HepG2 (cell line): ENCODE results near the gene ZNF48. TPM values are rescaled to one million over a fixed set of nuclear protein-coding genes. Genes with fewer than 3 reads are reported as not detected.

Experiments used
- ATAC-seq: fragments of 200-7000 bp; cut with Tn5 transposase; 3 replicates; pipeline ENCODE4 v1.9.1; 2020; ENCODE audit warnings: mild to moderate bottlenecking, moderate library complexity
- BruUV-seq: library from RNA; stranded (reverse); fragments of 400-500 nt; replicated peaks from 2 replicates; lab custom pipeline; 2021; lab: Mats Ljungman, UMichigan
- CTCF ChIA-PET: fragments of 300-600 bp; formaldehyde crosslinking; extraction: SDS; loops from one replicate; lab custom pipeline; 2021; ENCODE audit warnings: low total read pairs, inconsistent platforms, low intra/inter-chr PET ratio; lab: Yijun Ruan, JAX
- POLR2A ChIA-PET: fragments of 350-600 bp; sonication (Branson Sonifier 250); formaldehyde crosslinking; loops from one replicate; lab custom pipeline; 2020; ENCODE audit warnings: antibody characterized with exemption, inconsistent platforms; lab: Yijun Ruan, JAX
- DNase-seq: peaks from one replicate; pipeline ENCODE4 v3.0.0-alpha.2; 2015; ENCODE audit warnings: low spot score
- FAIRE-seq: peaks from 3 replicates; lab custom pipeline; 2011; peaks lifted over from hg19 to GRCh38; lab: Jason Lieb, UNC
- H2AFZ ChIP-seq: one replicate; pipeline ENCODE4 v1.6.1; 2011; ENCODE audit warnings: low read length, inconsistent platforms
- H3K27ac ChIP-seq: fragments of 300-600 bp; 3 replicates; pipeline ENCODE4 v1.8.0; 2011; ENCODE audit warnings: mixed run types, mild to moderate bottlenecking, mixed read lengths, low read length, inconsistent platforms; ENCODE audit not compliant: insufficient read depth; ENCODE audit errors: extremely low read length
- H3K27me3 ChIP-seq, 2 experiments: fragments of 200-600 bp in 1 of 2; 2 replicates in 1 of 2; 3 replicates in 1 of 2; pipeline versions ENCODE4 v1.6.0 to v1.8.0; 2011; ENCODE audit warnings: low read length in 2 of 2, mild to moderate bottlenecking in 2 of 2, moderate library complexity in 2 of 2, inconsistent platforms in 1 of 2; ENCODE audit not compliant: insufficient read depth in 2 of 2, control insufficient read depth in 1 of 2
- H3K36me3 ChIP-seq, 2 experiments: fragments of 200-600 bp in 1 of 2; replicated peaks in 1 of 2; 2 replicates in 1 of 2; 3 replicates in 1 of 2; pipeline versions ENCODE4 v1.5.1 to v1.8.0; 2011; ENCODE audit warnings: low read length in 2 of 2, inconsistent platforms in 1 of 2; ENCODE audit not compliant: insufficient read depth in 2 of 2, control insufficient read depth in 1 of 2
- H3K4me1 ChIP-seq: 2 replicates; pipeline ENCODE4 v1.5.1; 2012; ENCODE audit warnings: low read length, inconsistent platforms; ENCODE audit not compliant: insufficient read depth
- H3K4me2 ChIP-seq: 2 replicates; pipeline ENCODE4 v1.6.0; 2011; ENCODE audit warnings: low read depth, low read length, inconsistent platforms
- H3K4me3 ChIP-seq, 3 experiments: fragments of 200-600 bp in 1 of 3; sonication (generic), shearing (Covaris generic) in 1 of 3; replicated peaks in 1 of 3; 2 replicates each; pipeline ENCODE4 v1.5.1; 2011 to 2016; ENCODE audit warnings: low read length in 3 of 3, inconsistent platforms in 2 of 3, low read depth in 2 of 3, mild to moderate bottlenecking in 2 of 3, control low read depth in 1 of 3, mixed read lengths in 1 of 3; ENCODE audit not compliant: insufficient read depth in 1 of 3
- H3K79me2 ChIP-seq: one replicate; pipeline ENCODE4 v1.6.1; 2011; ENCODE audit warnings: low read length, inconsistent platforms; ENCODE audit not compliant: insufficient read depth
- H3K9ac ChIP-seq: 2 replicates; pipeline ENCODE4 v1.6.0; 2011; ENCODE audit warnings: mild to moderate bottlenecking, low read depth, low read length, inconsistent platforms; ENCODE audit not compliant: insufficient read depth
- H3K9me3 ChIP-seq: 2 replicates; pipeline ENCODE4 v1.5.1; 2012; ENCODE audit warnings: mild to moderate bottlenecking, low read length
- H4K20me1 ChIP-seq: 2 replicates; pipeline ENCODE4 v1.6.0; 2011; ENCODE audit warnings: inconsistent platforms, mild to moderate bottlenecking, low read length, moderate library complexity; ENCODE audit not compliant: insufficient read depth
- BRCA1 ChIP-seq: sonication (generic); formaldehyde crosslinking; IDR thresholded peaks from 2 replicates; pipeline ENCODE4 v1.4.0; 2020; ENCODE audit warnings: missing genetic modification reagents
- CENPBD1 ChIP-seq: sonication (generic); formaldehyde crosslinking; IDR thresholded peaks from 2 replicates; pipeline ENCODE4 v1.8.0; 2022; ENCODE audit warnings: missing genetic modification reagents, low read depth, mild to moderate bottlenecking, borderline replicate concordance
- GLMP ChIP-seq: sonication (generic); formaldehyde crosslinking; IDR thresholded peaks from 2 replicates; pipeline ENCODE4 v1.9.0; 2021; ENCODE audit warnings: missing genetic modification reagents, mild to moderate bottlenecking, borderline replicate concordance
- IRF1 ChIP-seq: sonication (generic); formaldehyde crosslinking; IDR thresholded peaks from 2 replicates; pipeline ENCODE4 v1.4.0; 2020; ENCODE audit warnings: low read depth, mild to moderate bottlenecking, missing genetic modification reagents
- IRX3 ChIP-seq: sonication (generic); formaldehyde crosslinking; IDR thresholded peaks from 2 replicates; pipeline ENCODE4 v1.8.1; 2023; ENCODE audit warnings: mild to moderate bottlenecking, low read depth, missing genetic modification reagents, borderline replicate concordance
- NFYC ChIP-seq: IDR thresholded peaks from 2 replicates; pipeline ENCODE4 v1.6.1; 2016; ENCODE audit warnings: missing genetic modification reagents, missing compliant biosample characterization
- PAF1 ChIP-seq: IDR thresholded peaks from 2 replicates; pipeline ENCODE4 v1.6.1; 2016; ENCODE audit warnings: missing genetic modification reagents, missing compliant biosample characterization
- POLR2AphosphoS5 ChIP-seq: IDR thresholded peaks from 2 replicates; pipeline ENCODE4 v1.6.1; 2012; ENCODE audit warnings: low read depth, low read length
- SP1 ChIP-seq, 2 experiments: fragments of 450-650 bp in 1 of 2; sonication (generic) in 1 of 2; formaldehyde crosslinking in 1 of 2; IDR thresholded peaks; 2 replicates each; pipeline versions ENCODE4 v1.4.0 to v1.6.1; 2016 to 2020; ENCODE audit warnings: missing genetic modification reagents in 1 of 2
- SRSF4 ChIP-seq: fragments of 200-400 bp; formaldehyde crosslinking; IDR thresholded peaks from one replicate; pipeline ENCODE4 v1.6.1; 2018; ENCODE audit warnings: mild to moderate bottlenecking, low read depth, low read length, moderate library complexity; ENCODE audit not compliant: poor library complexity, severe bottlenecking
- TAF15 ChIP-seq: fragments of 200-400 bp; formaldehyde crosslinking; IDR thresholded peaks from one replicate; pipeline ENCODE4 v1.6.1; 2018; ENCODE audit warnings: mild to moderate bottlenecking, low read depth, low read length; ENCODE audit not compliant: poor library complexity, severe bottlenecking
- TEF ChIP-seq: sonication (generic); formaldehyde crosslinking; IDR thresholded peaks from 2 replicates; pipeline ENCODE4 v1.5.0; 2020; ENCODE audit warnings: missing genetic modification reagents
- ZBTB42 ChIP-seq: sonication (generic); formaldehyde crosslinking; IDR thresholded peaks from 2 replicates; pipeline ENCODE4 v1.5.0; 2020; ENCODE audit warnings: mild to moderate bottlenecking, missing genetic modification reagents
- ZFP62 ChIP-seq: sonication (generic); formaldehyde crosslinking; IDR thresholded peaks from 2 replicates; pipeline ENCODE4 v1.4.0; 2020; ENCODE audit warnings: missing genetic modification reagents
- ZMAT3 ChIP-seq: sonication (generic); formaldehyde crosslinking; conservative IDR thresholded peaks from 2 replicates; pipeline ENCODE4 v1.7.0; 2021; ENCODE audit warnings: missing genetic modification reagents
- ZNF205 ChIP-seq: IDR thresholded peaks from 2 replicates; pipeline ENCODE4 v1.6.1; 2018; ENCODE audit warnings: missing biosample characterization, missing genetic modification reagents
- ZNF317 ChIP-seq: sonication (generic); formaldehyde crosslinking; IDR thresholded peaks from 2 replicates; pipeline ENCODE4 v1.5.0; 2020; ENCODE audit warnings: mild to moderate bottlenecking, missing genetic modification reagents
- ZNF468 ChIP-seq: sonication (generic); formaldehyde crosslinking; IDR thresholded peaks from 2 replicates; pipeline ENCODE4 v1.8.0; 2022; ENCODE audit warnings: mild to moderate bottlenecking, moderate library complexity, missing genetic modification reagents
- ZNF709 ChIP-seq: sonication (generic); formaldehyde crosslinking; IDR thresholded peaks from 2 replicates; pipeline ENCODE4 v1.5.0; 2020; ENCODE audit warnings: mild to moderate bottlenecking, missing genetic modification reagents
- ZNF740 ChIP-seq: sonication (generic); formaldehyde crosslinking; IDR thresholded peaks from 2 replicates; pipeline ENCODE4 v1.4.0; 2020; ENCODE audit warnings: missing genetic modification reagents
- ZNF83 ChIP-seq: sonication (generic); formaldehyde crosslinking; IDR thresholded peaks from 2 replicates; pipeline ENCODE4 v1.4.0; 2020; ENCODE audit warnings: missing genetic modification reagents, mild to moderate bottlenecking, borderline replicate concordance
- WGBS: methylation state at CpG from one replicate; pipeline ENCODE4 v1.1.6; 2017; ENCODE audit warnings: low lambda C conversion rate; 5-methylcytosine and 5-hydroxymethylcytosine counted together
- in situ Hi-C: cut with HindIII; loops from 2 replicates; pipeline ENCODE4 v1.10.0; 2017; ENCODE audit warnings: low pct_unique_long_range_greater_than_20kb; ENCODE audit not compliant: extremely low pct_ligation_motif_present
- intact Hi-C: fragments of 100-400 bp; cut with micrococcal nuclease; formaldehyde crosslinking; loops from one replicate; pipeline ENCODE4 v1.10.0; 2022; ENCODE audit not compliant: unreplicated experiment
- polyA plus RNA-seq, 8 experiments: library from polyadenylated mRNA; depleted of rRNA in 3 of 8; stranded (reverse) in 7 of 8; unstranded in 1 of 8; fragments of >200 nt; fragmentation: Illumina TruSeq in 4 of 8; extraction: Trizol in 4 of 8; gene quantifications; 2 replicates each; pipeline versions ENCODE4 v1.2.1 to v1.2.3, GENCODE V29; 2011 to 2016; ENCODE audit warnings: low read depth in 4 of 8, missing spikeins in 1 of 8, mixed read lengths in 1 of 8; ENCODE audit not compliant: insufficient read depth in 1 of 8
- total RNA-seq, 5 experiments: library from RNA; depleted of rRNA; stranded (reverse); fragments of >200 nt; fragmentation: Illumina TruSeq; extraction: Trizol; gene quantifications; 2 replicates each; pipeline ENCODE4 v1.2.3, GENCODE V29; 2016; ENCODE audit warnings: low read depth in 1 of 5

The ZNF48 gene
- total and polyA plus RNA-seq, 2 of the 13 experiments (the other 11 are each of a cell fraction or from before 2014, with no cell fraction given): 9.9 to 12.3 TPM

GRCh38 chr16:30350134-30350871, 44.9 kb upstream of the ZNF48 start:
- Histone ChIP-seq H3K4me1 (peaks cover 32% of the 10 kb centered on the region), H3K36me3 (peaks cover 6 to 35% of the 10 kb centered on the region in 2 experiments), H4K20me1 (no peaks in the 10 kb centered on the region), H3K79me2 (peaks cover 14% of the 10 kb centered on the region), H3K9me3 (no peaks in the 10 kb centered on the region), H3K27ac (no peak overlapping the region), H3K27me3 (no peaks in the 10 kb centered on the region; a peak in 2 of 5 replicates), H2AFZ (no peak overlapping the region), H3K9ac (no peak overlapping the region), H3K4me3 (no peak overlapping the region), H3K4me2 (no peak overlapping the region)
- 97% methylated on average over 3 of the region's 3 CpGs for WGBS
- in situ Hi-C loops: loop anchor here (10.0 kb wide), 1 partner anchor 264 kb away; the partner anchor contains the start of gene ZNF689
- ChIA-PET CTCF (no interaction called here), POLR2A (interaction anchor here (1.3 to 1.5 kb wide), 2 partner anchors 15 to 59 kb away, joined by 3 to 5 read pairs; no protein-coding TSS in a partner anchor)
- BruUV-seq: no TSS peak
- intact Hi-C loops: no loop called here
- FAIRE-seq (peak; percentile 71), ATAC-seq (no peak), DNase-seq (no peak)
- TF ChIP-seq ZNF317 (CRISPR knock-in tag) (no peak), TEF (CRISPR knock-in tag) (no peak), SRSF4 (no peak), PAF1 (CRISPR knock-in tag) (0 out of 2 replicates have a peak, but pooled peaks have one; percentile 34), ZNF83 (0 out of 2 replicates have a peak, but pooled peaks have one; percentile 27), BRCA1 (no peak), POLR2AphosphoS5 (peak; percentile 46; the same call in 1 of the 2 replicates), IRF1 (no peak), ZNF740 (CRISPR knock-in tag) (no peak), ZFP62 (CRISPR knock-in tag) (no peak), ZMAT3 (CRISPR knock-in tag) (no peak), ZBTB42 (CRISPR knock-in tag) (no peak), IRX3 (CRISPR knock-in tag) (no peak), ZNF468 (CRISPR knock-in tag) (no peak), ZNF205 (CRISPR knock-in tag) (no peak), GLMP (CRISPR knock-in tag) (no peak), CENPBD1 (CRISPR knock-in tag) (no peak), ZNF709 (0 out of 2 replicates have a peak, but pooled peaks have one; percentile 36), SP1 (IDR thresholded peaks at IDR 0.05) (no peak), SP1 (CRISPR knock-in tag; IDR thresholded peaks at IDR 0.05) (no peak), NFYC (no peak), TAF15 (no peak)
